Effector memory CD4-positive, alpha-beta T cell (primary cell): ENCODE results near the gene RPL26.
"Not testable (repeated sequence)": the region's sequence is repeated elsewhere in the genome, so short reads cannot be mapped to it uniquely, and the experiment has no call there.

Experiments
- DNase-seq, 3 donors: peaks; one replicate each; pipeline ENCODE4 v3.0.0-alpha.2; 2020
- H3K27ac ChIP-seq: 2 replicates; pipeline ENCODE4 v1.7.0; 2013; ENCODE audit warnings: mild to moderate bottlenecking, low read length, moderate library complexity; ENCODE audit not compliant: insufficient read depth, poor library complexity, severe bottlenecking
- H3K27me3 ChIP-seq: replicated peaks from 2 replicates; pipeline ENCODE4 v1.7.0; 2013; ENCODE audit warnings: mild to moderate bottlenecking, low read length; ENCODE audit not compliant: insufficient read depth, control insufficient read depth, poor library complexity, severe bottlenecking
- H3K36me3 ChIP-seq: 2 replicates; pipeline ENCODE4 v1.7.0; 2013; ENCODE audit warnings: mild to moderate bottlenecking, low read length, moderate library complexity; ENCODE audit not compliant: control insufficient read depth, insufficient read depth
- H3K4me1 ChIP-seq: 2 replicates; pipeline ENCODE4 v1.7.0; 2013; ENCODE audit warnings: low read length, mild to moderate bottlenecking; ENCODE audit not compliant: control insufficient read depth, insufficient read depth, poor library complexity, severe bottlenecking
- H3K4me3 ChIP-seq: 2 replicates; pipeline ENCODE4 v1.7.0; 2013; ENCODE audit warnings: low read length, low read depth, mild to moderate bottlenecking; ENCODE audit not compliant: insufficient read depth, poor library complexity, severe bottlenecking
- H3K9me3 ChIP-seq: 2 replicates; pipeline ENCODE4 v1.7.0; 2013; ENCODE audit warnings: mild to moderate bottlenecking, low read length, moderate library complexity; ENCODE audit not compliant: control insufficient read depth

The RPL26 gene

GRCh38 chr17:8354236-8354635 is 28.8 kb downstream of the RPL26 start:
- H3K27me3 ChIP-seq: no peaks in the 10 kb centered on the region
- DNase-seq: no peak
- no peak overlapping the region for H3K4me3 ChIP-seq
- H3K4me1 ChIP-seq: no peaks in the 10 kb centered on the region
- no peaks in the 10 kb centered on the region for H3K36me3 ChIP-seq
- H3K27ac ChIP-seq: no peak overlapping the region
- no peaks in the 10 kb centered on the region for H3K9me3 ChIP-seq

DNA sequence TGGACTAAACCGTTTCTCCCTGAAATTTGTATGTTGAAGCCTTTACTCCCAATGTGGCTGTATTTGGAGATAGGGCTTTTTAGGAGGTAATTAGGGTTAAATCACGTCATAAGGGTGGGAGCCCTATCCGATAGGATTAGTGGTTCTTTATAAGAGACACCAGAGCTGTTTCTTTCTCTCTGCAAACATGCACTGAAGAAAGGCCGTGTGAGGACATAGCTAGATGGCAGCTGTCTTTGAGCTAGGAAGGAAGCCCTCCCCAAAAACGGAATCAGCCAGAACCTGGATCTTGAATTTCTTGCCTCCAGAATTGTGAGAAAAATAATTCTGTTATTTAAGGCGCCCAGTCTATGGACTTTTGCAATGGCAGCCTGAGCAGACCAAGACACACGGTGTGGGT is 29.3 kb downstream of the RPL26 start:
- no peak for DNase-seq
- H3K9me3 ChIP-seq: no peaks in the 10 kb centered on the region
- H3K4me3 ChIP-seq: no peak overlapping the region
- no peaks in the 10 kb centered on the region for H3K36me3 ChIP-seq
- H3K4me1 ChIP-seq: no peaks in the 10 kb centered on the region
- no peak overlapping the region for H3K27ac ChIP-seq
- no peaks in the 10 kb centered on the region for H3K27me3 ChIP-seq

- Histone ChIP-seq H3K4me1 (no peaks in the 10 kb centered on the region), H3K27ac (no peak overlapping the region), H3K4me3 (no peak overlapping the region), H3K27me3 (no peaks in the 10 kb centered on the region), H3K36me3 (no peaks in the 10 kb centered on the region), H3K9me3 (no peaks in the 10 kb centered on the region)
- DNase-seq: no peak
Measured at GRCh38 chr17:8350339-8350738, 32.7 kb downstream of the RPL26 start.

DNA sequence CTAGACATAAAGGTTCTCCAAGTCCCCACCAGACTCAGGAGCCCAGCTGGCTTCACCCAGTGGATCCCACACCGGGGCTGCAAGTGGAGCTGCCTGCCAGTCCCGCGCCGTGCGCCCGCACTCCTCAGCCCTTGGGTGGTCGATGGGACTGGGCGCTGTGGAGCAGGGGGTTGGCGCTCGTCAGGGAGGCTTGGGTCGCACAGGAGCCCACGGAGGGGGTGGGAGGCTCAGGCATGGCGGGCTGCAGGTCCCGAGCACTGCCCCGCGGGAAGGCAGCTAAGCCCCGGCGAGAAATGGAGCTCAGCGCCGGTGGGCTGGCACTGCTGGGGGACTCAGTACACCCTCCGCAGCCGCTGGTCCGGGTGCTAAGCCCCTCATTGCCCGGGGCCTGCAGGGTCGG is 36.0 kb downstream of the RPL26 start:
- H3K9me3 ChIP-seq, H3K27ac ChIP-seq, H3K36me3 ChIP-seq, H3K4me1 ChIP-seq, H3K4me3 ChIP-seq, H3K27me3 ChIP-seq, DNase-seq: not testable (repeated sequence)

- no peak overlapping the region for H3K4me3 ChIP-seq
Measured at GRCh38 chr17:8345951-8346665, 36.9 kb downstream of the RPL26 start.

DNA sequence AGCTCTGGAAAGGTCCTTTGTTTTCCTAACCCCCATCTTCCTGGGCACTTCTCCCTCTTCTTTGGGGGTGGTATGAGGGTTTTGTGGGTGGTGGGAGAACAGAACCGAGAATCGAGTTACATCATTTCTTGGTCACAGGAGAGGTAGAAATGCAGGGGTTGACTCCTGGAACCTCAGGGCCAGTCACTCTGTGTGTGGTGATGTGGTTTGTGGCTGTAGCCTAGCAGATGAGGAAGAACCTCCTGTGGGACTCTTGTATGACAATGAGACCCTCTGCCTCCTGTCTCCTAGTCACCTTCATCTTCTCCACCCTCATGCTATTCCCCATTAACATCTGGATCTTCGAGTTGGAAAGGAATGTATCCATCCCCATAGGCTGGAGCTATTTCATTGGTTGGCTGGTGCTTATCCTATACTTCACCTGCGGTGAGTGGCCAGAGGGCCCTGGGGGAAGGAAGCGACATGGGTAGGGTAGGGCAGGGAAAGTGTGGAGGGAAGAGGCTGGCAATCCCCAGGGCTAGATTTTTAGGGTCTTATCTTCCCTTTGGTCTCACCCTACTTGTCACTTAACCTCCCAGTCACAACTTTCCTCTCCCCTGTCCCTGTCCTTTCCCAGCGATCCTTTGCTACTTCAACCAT is 37.8 kb downstream of the RPL26 start:
- no peak for DNase-seq
- Histone ChIP-seq H3K4me1 (no peaks in the 10 kb centered on the region), H3K27me3 (no peaks in the 10 kb centered on the region), H3K36me3 (no peaks in the 10 kb centered on the region), H3K9me3 (no peaks in the 10 kb centered on the region), H3K4me3 (no peak overlapping the region), H3K27ac (no peak overlapping the region)

More at GRCh38 chr17:8345951-8346665, 36.9 kb downstream of the RPL26 start:
- Histone ChIP-seq H3K27ac (no peak overlapping the region), H3K9me3 (no peaks in the 10 kb centered on the region), H3K4me1 (no peaks in the 10 kb centered on the region), H3K27me3 (no peaks in the 10 kb centered on the region), H3K36me3 (no peaks in the 10 kb centered on the region)
- no peak for DNase-seq

DNA sequence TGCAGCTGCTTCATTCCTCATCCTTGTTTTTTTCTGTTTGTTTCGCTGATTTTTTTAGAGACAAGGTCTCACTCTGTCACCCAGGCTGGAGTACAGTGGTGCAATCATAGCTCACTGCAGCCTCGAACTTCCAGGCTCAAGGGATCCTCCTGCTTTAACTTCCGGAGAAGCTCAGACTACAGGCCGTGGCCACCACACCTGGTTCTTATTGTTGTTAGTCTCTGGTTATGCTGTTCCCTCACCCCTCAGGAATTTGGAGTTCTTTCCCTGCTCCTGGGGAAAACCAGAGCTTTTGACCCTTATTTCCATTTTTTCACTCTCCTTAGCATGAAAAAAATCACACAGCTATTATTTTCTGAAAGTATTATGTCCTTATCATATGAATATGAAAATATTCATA is 41.5 kb downstream of the RPL26 start:
- H3K4me1 ChIP-seq: no peaks in the 10 kb centered on the region
- no peaks in the 10 kb centered on the region for H3K9me3 ChIP-seq
- H3K4me3 ChIP-seq: no peak overlapping the region
- DNase-seq: no peak
- no peaks in the 10 kb centered on the region for H3K36me3 ChIP-seq
- no peaks in the 10 kb centered on the region for H3K27me3 ChIP-seq
- no peak overlapping the region for H3K27ac ChIP-seq

DNA sequence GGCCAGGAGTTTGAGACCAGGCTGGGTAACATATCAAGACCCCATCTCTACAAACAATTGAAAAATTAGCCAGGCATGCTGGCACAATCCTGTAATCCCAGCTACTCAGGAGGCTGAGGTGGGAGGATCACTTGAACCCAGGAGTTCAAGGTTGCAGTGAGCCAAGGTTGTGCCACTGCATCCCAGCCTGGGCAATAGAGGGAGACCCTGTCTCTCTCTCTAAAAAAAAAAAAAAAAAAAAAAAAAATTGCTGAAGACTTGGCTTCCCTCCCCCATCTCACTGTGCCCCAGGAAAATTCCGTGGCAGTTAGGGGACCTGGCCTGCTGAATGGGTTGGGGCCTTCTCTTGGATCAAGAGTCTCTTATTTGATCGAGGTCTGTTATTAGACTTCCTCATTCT is 43.5 kb downstream of the RPL26 start, which contains the start of gene ODF4:
ODF4 (plus strand) TSS at position 301 of the 400 bp plus-strand sequence. CDS start 212 bp downstream, outside the sequence.
- H3K9me3 ChIP-seq: no peaks in the 10 kb centered on the region
- H3K4me3 ChIP-seq: no peak within 1 kb of the TSS
- DNase-seq: no peak
- no peaks in the 10 kb centered on the region for H3K27me3 ChIP-seq
- H3K36me3 ChIP-seq: no peaks in the 10 kb centered on the region
- no peak within 1 kb of the TSS for H3K27ac ChIP-seq
- H3K4me1 ChIP-seq: no peaks in the 10 kb centered on the region

DNA sequence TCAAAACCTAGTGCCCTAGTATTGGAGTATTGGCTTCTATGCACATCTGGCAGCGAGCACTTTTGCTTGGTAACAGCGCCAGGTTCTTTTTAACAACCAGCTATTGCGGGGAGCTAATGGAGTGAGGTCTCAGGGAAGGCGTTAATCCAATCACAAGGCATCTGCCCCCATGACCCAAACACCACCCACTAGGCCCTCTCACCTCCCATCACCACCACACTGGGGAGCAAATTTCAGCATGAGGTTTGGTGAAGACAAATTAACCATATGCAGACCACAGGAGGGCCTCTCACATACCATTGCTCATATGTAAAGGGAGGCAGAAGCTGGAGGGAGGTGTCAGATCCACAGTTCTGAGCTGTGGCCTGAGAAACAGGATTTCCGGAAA is 44.2 kb downstream of the RPL26 start:
- H3K9me3 ChIP-seq: no peaks in the 10 kb centered on the region
- H3K27ac ChIP-seq: no peak overlapping the region
- no peaks in the 10 kb centered on the region for H3K27me3 ChIP-seq
- no peak for DNase-seq
- no peaks in the 10 kb centered on the region for H3K4me1 ChIP-seq
- no peak overlapping the region for H3K4me3 ChIP-seq
- no peaks in the 10 kb centered on the region for H3K36me3 ChIP-seq
